GM23338 (cell line): ENCODE measurements around the gene MYOCD. TPM values are rescaled to one million over a fixed set of nuclear protein-coding genes. Genes with fewer than 3 reads are reported as not detected.

Experiments used
- ATAC-seq: fragments of 200-7000 bp; cut with Tn5 transposase; 3 replicates; pipeline ENCODE4 v1.9.1; 2020
- DNase-seq: peaks from one replicate; pipeline ENCODE4 v3.0.0-alpha.2; 2015; ENCODE audit warnings: low spot score
- H2AFZ ChIP-seq: fragments of 200-600 bp; sonication (generic); 2 replicates; pipeline ENCODE4 v1.8.0; 2016; ENCODE audit warnings: antibody characterized with exemption, mild to moderate bottlenecking, moderate library complexity
- H3F3A ChIP-seq: fragments of 200-600 bp; sonication (generic); replicated peaks from 2 replicates; pipeline ENCODE4 v1.8.0; 2017; ENCODE audit warnings: antibody characterized with exemption, mixed run types, low read depth
- H3K27ac ChIP-seq: fragments of 200-600 bp; sonication (generic); 2 replicates; pipeline ENCODE4 v1.6.1; 2016; ENCODE audit warnings: low read depth
- H3K27me3 ChIP-seq: fragments of 200-600 bp; sonication (generic); 2 replicates; pipeline ENCODE4 v1.8.0; 2016; ENCODE audit warnings: mild to moderate bottlenecking, mixed run types, moderate library complexity; ENCODE audit not compliant: insufficient read depth
- H3K36me3 ChIP-seq: fragments of 200-600 bp; sonication (generic); 2 replicates; pipeline ENCODE4 v1.8.0; 2016; ENCODE audit warnings: mild to moderate bottlenecking; ENCODE audit not compliant: insufficient read depth
- H3K4me1 ChIP-seq: fragments of 200-600 bp; sonication (generic); 2 replicates; pipeline ENCODE4 v1.8.0; 2016; ENCODE audit warnings: mild to moderate bottlenecking, moderate library complexity; ENCODE audit not compliant: insufficient read depth
- H3K4me2 ChIP-seq: fragments of 200-600 bp; sonication (generic); 2 replicates; pipeline ENCODE4 v1.7.1; 2017; ENCODE audit warnings: mixed run types
- H3K4me3 ChIP-seq: fragments of 200-600 bp; sonication (generic); 2 replicates; pipeline ENCODE4 v1.6.1; 2016; ENCODE audit warnings: mixed run types
- H3K79me2 ChIP-seq: fragments of 200-600 bp; sonication (generic); replicated peaks from 2 replicates; pipeline ENCODE4 v1.8.0; 2017; ENCODE audit warnings: mild to moderate bottlenecking; ENCODE audit not compliant: insufficient read depth
- H3K9me2 ChIP-seq: fragments of 200-600 bp; sonication (generic); 2 replicates; pipeline ENCODE4 v1.8.0; 2017; ENCODE audit not compliant: insufficient read depth
- H4K20me1 ChIP-seq: fragments of 200-600 bp; sonication (generic); replicated peaks from 2 replicates; pipeline ENCODE4 v1.8.0; 2017; ENCODE audit warnings: mild to moderate bottlenecking; ENCODE audit not compliant: insufficient read depth
- H3K27ac Mint-ChIP-seq: 2 replicates; pipeline ENCODE4 v1.8.0; 2020; ENCODE audit warnings: inconsistent platforms, mild to moderate bottlenecking, moderate library complexity, mixed read lengths
- H3K27me3 Mint-ChIP-seq: 3 replicates; pipeline ENCODE4 v1.8.0; 2022; ENCODE audit warnings: low read depth, mild to moderate bottlenecking, moderate library complexity, mixed read lengths, inconsistent platforms; ENCODE audit not compliant: insufficient read depth, poor library complexity
- H3K36me3 Mint-ChIP-seq: 3 replicates; pipeline ENCODE4 v1.8.0; 2021; ENCODE audit warnings: low read depth, mild to moderate bottlenecking, inconsistent platforms, moderate library complexity, mixed read lengths
- H3K4me1 Mint-ChIP-seq: 3 replicates; pipeline ENCODE4 v1.8.0; 2020; ENCODE audit warnings: mild to moderate bottlenecking, inconsistent platforms, mixed read lengths
- H3K4me3 Mint-ChIP-seq: 3 replicates; pipeline ENCODE4 v1.8.0; 2021; ENCODE audit warnings: moderate library complexity, mild to moderate bottlenecking, inconsistent platforms, mixed read lengths
- H3K9me3 Mint-ChIP-seq: 3 replicates; pipeline ENCODE4 v1.8.0; 2020; ENCODE audit warnings: moderate library complexity, mild to moderate bottlenecking, inconsistent platforms, mixed read lengths
- CREB1 ChIP-seq: fragments of 250-450 bp; sonication (Bioruptor Pico); IDR thresholded peaks from 2 replicates; pipeline ENCODE4 v1.5.0; 2020; ENCODE audit warnings: low read depth, mild to moderate bottlenecking, moderate library complexity
- EZH2 ChIP-seq: fragments of 200-600 bp; sonication (generic); IDR thresholded peaks from one replicate; pipeline ENCODE4 v1.8.0; 2017; ENCODE audit warnings: antibody characterized with exemption, mild to moderate bottlenecking, low read depth; ENCODE audit not compliant: unreplicated experiment
- EZH2phosphoT487 ChIP-seq: fragments of 200-600 bp; sonication (generic); IDR thresholded peaks from one replicate; pipeline ENCODE4 v1.8.1; 2018; ENCODE audit warnings: antibody characterized with exemption; ENCODE audit not compliant: unreplicated experiment
- NANOG ChIP-seq: IDR thresholded peaks from 2 replicates; pipeline ENCODE4 v1.6.1; 2016; ENCODE audit warnings: antibody characterized with exemption, borderline replicate concordance
- POLR2AphosphoS5 ChIP-seq: IDR thresholded peaks from 2 replicates; pipeline ENCODE4 v1.6.1; 2016; ENCODE audit warnings: antibody characterized with exemption, low read depth
- STAT1 ChIP-seq: IDR thresholded peaks from one replicate; pipeline ENCODE4 v1.6.1; 2016; ENCODE audit warnings: antibody characterized with exemption; ENCODE audit not compliant: unreplicated experiment
- ZNF114 ChIP-seq: fragments of 250-450 bp; sonication (Bioruptor Pico); IDR thresholded peaks from 2 replicates; pipeline ENCODE4 v1.5.0; 2020; ENCODE audit warnings: mild to moderate bottlenecking, moderate library complexity
- polyA plus RNA-seq: library from polyadenylated mRNA; unstranded; fragments of >200 nt; fragmentation: Nextera tagmentation; extraction: Ambion mirVana; gene quantifications from 2 replicates; pipeline ENCODE4 v1.2.1, GENCODE V29; 2016
- total RNA-seq: library from RNA; depleted of rRNA; stranded (reverse); fragments of >200 nt; shearing (Covaris generic); gene quantifications from 2 replicates; pipeline ENCODE4 v1.2.3, GENCODE V29; 2014
- TF ChIP-seq, protein P1 (sequence below): IDR thresholded peaks from 2 replicates; pipeline ENCODE4 v1.6.1; 2016; ENCODE audit warnings: antibody characterized with exemption
- TF ChIP-seq, protein P2 (sequence below), 2 experiments: fragments of 200-600 bp in 1 of 2; sonication (generic) in 1 of 2; conservative IDR thresholded peaks; 2 replicates each; pipeline versions ENCODE4 v1.5.1 to v1.6.1; 2016 to 2017; ENCODE audit warnings: antibody characterized with exemption in 2 of 2, low read depth in 2 of 2, mild to moderate bottlenecking in 2 of 2, moderate library complexity in 1 of 2
- TF ChIP-seq, protein P3 (sequence below): fragments of 250-450 bp; sonication (Bioruptor Pico); IDR thresholded peaks from 2 replicates; pipeline ENCODE4 v1.5.0; 2020; ENCODE audit warnings: mild to moderate bottlenecking, moderate library complexity
- TF ChIP-seq, protein P4 (sequence below): IDR thresholded peaks from one replicate; pipeline ENCODE4 v1.6.1; 2018; ENCODE audit warnings: antibody characterized with exemption; ENCODE audit not compliant: unreplicated experiment

MYOCD gene
- total and polyA plus RNA-seq, 2 experiments from 2014 or later, result 0.80 to 2.4 TPM

DNA sequence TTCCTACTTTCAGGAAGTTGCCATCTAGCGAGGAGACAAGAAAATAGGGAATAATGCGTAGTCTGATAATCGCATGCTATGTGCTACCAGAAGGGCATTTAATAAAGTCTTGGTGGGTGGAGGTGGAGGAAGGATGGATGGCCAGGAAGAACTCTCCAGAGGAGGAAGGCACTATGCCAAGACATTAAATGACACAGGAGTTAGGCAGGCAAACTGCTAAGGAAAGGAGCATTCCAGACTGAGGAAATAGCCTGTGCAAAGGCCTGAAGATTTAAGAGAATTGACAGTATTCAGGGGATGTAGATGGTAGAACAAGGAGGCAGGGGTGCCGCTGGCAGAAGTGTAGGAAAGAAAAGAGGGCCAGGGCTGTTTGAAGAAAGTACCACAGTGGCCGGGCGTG lies 104.3 kb downstream of the MYOCD start:
- ATAC-seq, result no peak
- no peaks in the 10 kb centered on the region for H3K9me3 Mint-ChIP-seq
- no peak overlapping the region for H3K4me2 ChIP-seq
- H3K27ac Mint-ChIP-seq, result no peak overlapping the region
- no peaks in the 10 kb centered on the region for H4K20me1 ChIP-seq
- no peak overlapping the region for H3K4me3 ChIP-seq
- no peaks in the 10 kb centered on the region for H3K36me3 Mint-ChIP-seq
- H3K4me3 Mint-ChIP-seq, result no peak overlapping the region
- no peaks in the 10 kb centered on the region for H3K4me1 ChIP-seq
- H3K79me2 ChIP-seq, result no peaks in the 10 kb centered on the region
- H2AFZ ChIP-seq, result no peak overlapping the region
- H3F3A ChIP-seq, result no peaks in the 10 kb centered on the region
- peaks cover 2% of the 10 kb centered on the region for H3K27me3 Mint-ChIP-seq
- no peaks in the 10 kb centered on the region for H3K36me3 ChIP-seq
- no peaks in the 10 kb centered on the region for H3K27me3 ChIP-seq
- DNase-seq, result no peak
- H3K4me1 Mint-ChIP-seq, result no peaks in the 10 kb centered on the region
- TF ChIP-seq, protein P1, sequence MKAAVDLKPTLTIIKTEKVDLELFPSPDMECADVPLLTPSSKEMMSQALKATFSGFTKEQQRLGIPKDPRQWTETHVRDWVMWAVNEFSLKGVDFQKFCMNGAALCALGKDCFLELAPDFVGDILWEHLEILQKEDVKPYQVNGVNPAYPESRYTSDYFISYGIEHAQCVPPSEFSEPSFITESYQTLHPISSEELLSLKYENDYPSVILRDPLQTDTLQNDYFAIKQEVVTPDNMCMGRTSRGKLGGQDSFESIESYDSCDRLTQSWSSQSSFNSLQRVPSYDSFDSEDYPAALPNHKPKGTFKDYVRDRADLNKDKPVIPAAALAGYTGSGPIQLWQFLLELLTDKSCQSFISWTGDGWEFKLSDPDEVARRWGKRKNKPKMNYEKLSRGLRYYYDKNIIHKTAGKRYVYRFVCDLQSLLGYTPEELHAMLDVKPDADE, result no peak
- TF ChIP-seq POLR2AphosphoS5 (no peak), CREB1 (no peak), EZH2 (no peak), ZNF114 (CRISPR knock-in tag) (no peak), NANOG (no peak), EZH2phosphoT487 (no peak), STAT1 (no peak)
- TF ChIP-seq, protein P2, sequence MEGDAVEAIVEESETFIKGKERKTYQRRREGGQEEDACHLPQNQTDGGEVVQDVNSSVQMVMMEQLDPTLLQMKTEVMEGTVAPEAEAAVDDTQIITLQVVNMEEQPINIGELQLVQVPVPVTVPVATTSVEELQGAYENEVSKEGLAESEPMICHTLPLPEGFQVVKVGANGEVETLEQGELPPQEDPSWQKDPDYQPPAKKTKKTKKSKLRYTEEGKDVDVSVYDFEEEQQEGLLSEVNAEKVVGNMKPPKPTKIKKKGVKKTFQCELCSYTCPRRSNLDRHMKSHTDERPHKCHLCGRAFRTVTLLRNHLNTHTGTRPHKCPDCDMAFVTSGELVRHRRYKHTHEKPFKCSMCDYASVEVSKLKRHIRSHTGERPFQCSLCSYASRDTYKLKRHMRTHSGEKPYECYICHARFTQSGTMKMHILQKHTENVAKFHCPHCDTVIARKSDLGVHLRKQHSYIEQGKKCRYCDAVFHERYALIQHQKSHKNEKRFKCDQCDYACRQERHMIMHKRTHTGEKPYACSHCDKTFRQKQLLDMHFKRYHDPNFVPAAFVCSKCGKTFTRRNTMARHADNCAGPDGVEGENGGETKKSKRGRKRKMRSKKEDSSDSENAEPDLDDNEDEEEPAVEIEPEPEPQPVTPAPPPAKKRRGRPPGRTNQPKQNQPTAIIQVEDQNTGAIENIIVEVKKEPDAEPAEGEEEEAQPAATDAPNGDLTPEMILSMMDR (conservative IDR thresholded peaks at IDR 0.05; ENCODE audit: low read depth in 2 of 2), result no peak
- TF ChIP-seq, protein P3, sequence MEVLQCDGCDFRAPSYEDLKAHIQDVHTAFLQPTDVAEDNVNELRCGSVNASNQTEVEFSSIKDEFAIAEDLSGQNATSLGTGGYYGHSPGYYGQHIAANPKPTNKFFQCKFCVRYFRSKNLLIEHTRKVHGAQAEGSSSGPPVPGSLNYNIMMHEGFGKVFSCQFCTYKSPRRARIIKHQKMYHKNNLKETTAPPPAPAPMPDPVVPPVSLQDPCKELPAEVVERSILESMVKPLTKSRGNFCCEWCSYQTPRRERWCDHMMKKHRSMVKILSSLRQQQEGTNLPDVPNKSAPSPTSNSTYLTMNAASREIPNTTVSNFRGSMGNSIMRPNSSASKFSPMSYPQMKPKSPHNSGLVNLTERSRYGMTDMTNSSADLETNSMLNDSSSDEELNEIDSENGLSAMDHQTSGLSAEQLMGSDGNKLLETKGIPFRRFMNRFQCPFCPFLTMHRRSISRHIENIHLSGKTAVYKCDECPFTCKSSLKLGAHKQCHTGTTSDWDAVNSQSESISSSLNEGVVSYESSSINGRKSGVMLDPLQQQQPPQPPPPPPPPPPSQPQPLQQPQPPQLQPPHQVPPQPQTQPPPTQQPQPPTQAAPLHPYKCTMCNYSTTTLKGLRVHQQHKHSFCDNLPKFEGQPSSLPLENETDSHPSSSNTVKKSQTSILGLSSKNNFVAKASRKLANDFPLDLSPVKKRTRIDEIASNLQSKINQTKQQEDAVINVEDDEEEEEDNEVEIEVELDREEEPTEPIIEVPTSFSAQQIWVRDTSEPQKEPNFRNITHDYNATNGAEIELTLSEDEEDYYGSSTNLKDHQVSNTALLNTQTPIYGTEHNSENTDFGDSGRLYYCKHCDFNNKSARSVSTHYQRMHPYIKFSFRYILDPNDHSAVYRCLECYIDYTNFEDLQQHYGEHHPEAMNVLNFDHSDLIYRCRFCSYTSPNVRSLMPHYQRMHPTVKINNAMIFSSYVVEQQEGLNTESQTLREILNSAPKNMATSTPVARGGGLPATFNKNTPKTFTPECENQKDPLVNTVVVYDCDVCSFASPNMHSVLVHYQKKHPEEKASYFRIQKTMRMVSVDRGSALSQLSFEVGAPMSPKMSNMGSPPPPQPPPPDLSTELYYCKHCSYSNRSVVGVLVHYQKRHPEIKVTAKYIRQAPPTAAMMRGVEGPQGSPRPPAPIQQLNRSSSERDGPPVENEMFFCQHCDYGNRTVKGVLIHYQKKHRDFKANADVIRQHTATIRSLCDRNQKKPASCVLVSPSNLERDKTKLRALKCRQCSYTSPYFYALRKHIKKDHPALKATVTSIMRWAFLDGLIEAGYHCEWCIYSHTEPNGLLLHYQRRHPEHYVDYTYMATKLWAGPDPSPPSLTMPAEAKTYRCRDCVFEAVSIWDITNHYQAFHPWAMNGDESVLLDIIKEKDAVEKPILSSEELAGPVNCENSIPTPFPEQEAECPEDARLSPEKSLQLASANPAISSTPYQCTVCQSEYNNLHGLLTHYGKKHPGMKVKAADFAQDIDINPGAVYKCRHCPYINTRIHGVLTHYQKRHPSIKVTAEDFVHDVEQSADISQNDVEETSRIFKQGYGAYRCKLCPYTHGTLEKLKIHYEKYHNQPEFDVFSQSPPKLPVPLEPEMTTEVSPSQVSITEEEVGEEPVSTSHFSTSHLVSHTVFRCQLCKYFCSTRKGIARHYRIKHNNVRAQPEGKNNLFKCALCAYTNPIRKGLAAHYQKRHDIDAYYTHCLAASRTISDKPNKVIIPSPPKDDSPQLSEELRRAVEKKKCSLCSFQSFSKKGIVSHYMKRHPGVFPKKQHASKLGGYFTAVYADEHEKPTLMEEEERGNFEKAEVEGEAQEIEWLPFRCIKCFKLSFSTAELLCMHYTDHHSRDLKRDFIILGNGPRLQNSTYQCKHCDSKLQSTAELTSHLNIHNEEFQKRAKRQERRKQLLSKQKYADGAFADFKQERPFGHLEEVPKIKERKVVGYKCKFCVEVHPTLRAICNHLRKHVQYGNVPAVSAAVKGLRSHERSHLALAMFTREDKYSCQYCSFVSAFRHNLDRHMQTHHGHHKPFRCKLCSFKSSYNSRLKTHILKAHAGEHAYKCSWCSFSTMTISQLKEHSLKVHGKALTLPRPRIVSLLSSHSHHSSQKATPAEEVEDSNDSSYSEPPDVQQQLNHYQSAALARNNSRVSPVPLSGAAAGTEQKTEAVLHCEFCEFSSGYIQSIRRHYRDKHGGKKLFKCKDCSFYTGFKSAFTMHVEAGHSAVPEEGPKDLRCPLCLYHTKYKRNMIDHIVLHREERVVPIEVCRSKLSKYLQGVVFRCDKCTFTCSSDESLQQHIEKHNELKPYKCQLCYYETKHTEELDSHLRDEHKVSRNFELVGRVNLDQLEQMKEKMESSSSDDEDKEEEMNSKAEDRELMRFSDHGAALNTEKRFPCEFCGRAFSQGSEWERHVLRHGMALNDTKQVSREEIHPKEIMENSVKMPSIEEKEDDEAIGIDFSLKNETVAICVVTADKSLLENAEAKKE (CRISPR knock-in tag), result no peak
- TF ChIP-seq, protein P4, sequence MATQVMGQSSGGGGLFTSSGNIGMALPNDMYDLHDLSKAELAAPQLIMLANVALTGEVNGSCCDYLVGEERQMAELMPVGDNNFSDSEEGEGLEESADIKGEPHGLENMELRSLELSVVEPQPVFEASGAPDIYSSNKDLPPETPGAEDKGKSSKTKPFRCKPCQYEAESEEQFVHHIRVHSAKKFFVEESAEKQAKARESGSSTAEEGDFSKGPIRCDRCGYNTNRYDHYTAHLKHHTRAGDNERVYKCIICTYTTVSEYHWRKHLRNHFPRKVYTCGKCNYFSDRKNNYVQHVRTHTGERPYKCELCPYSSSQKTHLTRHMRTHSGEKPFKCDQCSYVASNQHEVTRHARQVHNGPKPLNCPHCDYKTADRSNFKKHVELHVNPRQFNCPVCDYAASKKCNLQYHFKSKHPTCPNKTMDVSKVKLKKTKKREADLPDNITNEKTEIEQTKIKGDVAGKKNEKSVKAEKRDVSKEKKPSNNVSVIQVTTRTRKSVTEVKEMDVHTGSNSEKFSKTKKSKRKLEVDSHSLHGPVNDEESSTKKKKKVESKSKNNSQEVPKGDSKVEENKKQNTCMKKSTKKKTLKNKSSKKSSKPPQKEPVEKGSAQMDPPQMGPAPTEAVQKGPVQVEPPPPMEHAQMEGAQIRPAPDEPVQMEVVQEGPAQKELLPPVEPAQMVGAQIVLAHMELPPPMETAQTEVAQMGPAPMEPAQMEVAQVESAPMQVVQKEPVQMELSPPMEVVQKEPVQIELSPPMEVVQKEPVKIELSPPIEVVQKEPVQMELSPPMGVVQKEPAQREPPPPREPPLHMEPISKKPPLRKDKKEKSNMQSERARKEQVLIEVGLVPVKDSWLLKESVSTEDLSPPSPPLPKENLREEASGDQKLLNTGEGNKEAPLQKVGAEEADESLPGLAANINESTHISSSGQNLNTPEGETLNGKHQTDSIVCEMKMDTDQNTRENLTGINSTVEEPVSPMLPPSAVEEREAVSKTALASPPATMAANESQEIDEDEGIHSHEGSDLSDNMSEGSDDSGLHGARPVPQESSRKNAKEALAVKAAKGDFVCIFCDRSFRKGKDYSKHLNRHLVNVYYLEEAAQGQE, result no peak
- H3K9me2 ChIP-seq, result 0 out of 2 replicates have a peak, but pooled peaks cover 6% of the 10 kb centered on the region
- no peak overlapping the region for H3K27ac ChIP-seq
